Vagina (tissue), 2 donors: Measurements from ENCODE around the gene RFK. TPM values are rescaled to one million over a fixed set of nuclear protein-coding genes. Genes with fewer than 3 reads are reported as not detected.

Experiments
- DNase-seq, 2 donors: peaks; one replicate each; pipeline ENCODE4 v3.0.0-alpha.2; 2017; ENCODE audit errors: extremely low spot score in 2 of 2
- H3K27ac ChIP-seq: fragments of 200-600 bp; sonication (generic); one replicate; pipeline ENCODE4 v1.5.1; 2019
- H3K27me3 ChIP-seq: fragments of 200-600 bp; sonication (generic); one replicate; pipeline ENCODE4 v1.5.1; 2019
- H3K36me3 ChIP-seq, 2 donors: fragments of 200-600 bp; sonication (generic); one replicate each; pipeline ENCODE4 v1.5.1; 2017 to 2019
- H3K4me1 ChIP-seq: fragments of 200-600 bp; sonication (generic); one replicate; pipeline ENCODE4 v1.5.1; 2019
- H3K4me3 ChIP-seq, 2 donors: fragments of 200-600 bp; sonication (generic); 1 replicate in 1 of 2; 2 replicates in 1 of 2; pipeline ENCODE4 v1.5.1; 2016 to 2019
- H3K9me3 ChIP-seq: fragments of 200-600 bp; sonication (generic); one replicate; pipeline ENCODE4 v1.5.1; 2019
- POLR2A ChIP-seq, 2 donors: fragments of 450-650 bp; IDR thresholded peaks; one replicate each; pipeline ENCODE4 v1.6.1; 2017; ENCODE audit warnings: antibody characterized with exemption in 2 of 2, mild to moderate bottlenecking in 2 of 2, moderate library complexity in 2 of 2
- POLR2AphosphoS5 ChIP-seq, 2 donors: sonication (generic); formaldehyde crosslinking; IDR thresholded peaks; one replicate each; pipeline ENCODE4 v1.9.0; 2017; ENCODE audit warnings: antibody characterized with exemption in 2 of 2, mild to moderate bottlenecking in 2 of 2, low read depth in 1 of 2; ENCODE audit not compliant: insufficient read depth in 1 of 2
- intact Hi-C: fragments of 100-400 bp; cut with DNase I; formaldehyde crosslinking; loops from one replicate; pipeline ENCODE4 v1.15.1; 2023
- total RNA-seq: library from RNA; depleted of rRNA; stranded (reverse); fragments of >200 nt; gene quantifications from one replicate; pipeline ENCODE4 v1.2.3, GENCODE V29; 2016
- TF ChIP-seq, protein P1 (sequence below), 3 experiments: fragments of 450-650 bp in 2 of 3; fragments of 200-600 bp in 1 of 3; sonication (generic) in 1 of 3; IDR thresholded peaks; one replicate each; pipeline ENCODE4 v1.5.1; 2017 to 2019; ENCODE audit warnings: antibody characterized with exemption in 3 of 3, mild to moderate bottlenecking in 2 of 3, moderate library complexity in 2 of 3

The RFK gene
- total RNA-seq, 1 donor from 2014 or later: 16.7 TPM

GRCh38 chr9:76433836-76434235 is 39.6 kb upstream of the RFK start:
- DNase-seq: no peak
- no peak for TF ChIP-seq POLR2A (IDR thresholded peaks at IDR 0.05)
- H3K36me3 ChIP-seq: no peaks in the 10 kb centered on the region
- no peak overlapping the region for H3K27ac ChIP-seq
- H3K4me3 ChIP-seq: no peak overlapping the region
- intact Hi-C loops: no loop called here
- H3K9me3 ChIP-seq: no peaks in the 10 kb centered on the region
- H3K4me1 ChIP-seq: no peaks in the 10 kb centered on the region
- H3K27me3 ChIP-seq: no peaks in the 10 kb centered on the region

- no peak for DNase-seq
- H3K27me3 ChIP-seq: no peaks in the 10 kb centered on the region
- no peak overlapping the region for H3K4me3 ChIP-seq
- no peaks in the 10 kb centered on the region for H3K4me1 ChIP-seq
- H3K36me3 ChIP-seq: no peaks in the 10 kb centered on the region
- intact Hi-C loops: no loop called here
- no peak overlapping the region for H3K27ac ChIP-seq
- no peaks in the 10 kb centered on the region for H3K9me3 ChIP-seq
- TF ChIP-seq POLR2AphosphoS5 (IDR thresholded peaks at IDR 0.05; ENCODE audit: insufficient read depth in 1 of 2, low read depth in 1 of 2): no peak
- TF ChIP-seq, protein P1, sequence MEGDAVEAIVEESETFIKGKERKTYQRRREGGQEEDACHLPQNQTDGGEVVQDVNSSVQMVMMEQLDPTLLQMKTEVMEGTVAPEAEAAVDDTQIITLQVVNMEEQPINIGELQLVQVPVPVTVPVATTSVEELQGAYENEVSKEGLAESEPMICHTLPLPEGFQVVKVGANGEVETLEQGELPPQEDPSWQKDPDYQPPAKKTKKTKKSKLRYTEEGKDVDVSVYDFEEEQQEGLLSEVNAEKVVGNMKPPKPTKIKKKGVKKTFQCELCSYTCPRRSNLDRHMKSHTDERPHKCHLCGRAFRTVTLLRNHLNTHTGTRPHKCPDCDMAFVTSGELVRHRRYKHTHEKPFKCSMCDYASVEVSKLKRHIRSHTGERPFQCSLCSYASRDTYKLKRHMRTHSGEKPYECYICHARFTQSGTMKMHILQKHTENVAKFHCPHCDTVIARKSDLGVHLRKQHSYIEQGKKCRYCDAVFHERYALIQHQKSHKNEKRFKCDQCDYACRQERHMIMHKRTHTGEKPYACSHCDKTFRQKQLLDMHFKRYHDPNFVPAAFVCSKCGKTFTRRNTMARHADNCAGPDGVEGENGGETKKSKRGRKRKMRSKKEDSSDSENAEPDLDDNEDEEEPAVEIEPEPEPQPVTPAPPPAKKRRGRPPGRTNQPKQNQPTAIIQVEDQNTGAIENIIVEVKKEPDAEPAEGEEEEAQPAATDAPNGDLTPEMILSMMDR (IDR thresholded peaks at IDR 0.05): no peak
- TF ChIP-seq POLR2A (IDR thresholded peaks at IDR 0.05): no peak
Measured at GRCh38 chr9:76433406-76433805, 39.2 kb upstream of the RFK start.

DNA sequence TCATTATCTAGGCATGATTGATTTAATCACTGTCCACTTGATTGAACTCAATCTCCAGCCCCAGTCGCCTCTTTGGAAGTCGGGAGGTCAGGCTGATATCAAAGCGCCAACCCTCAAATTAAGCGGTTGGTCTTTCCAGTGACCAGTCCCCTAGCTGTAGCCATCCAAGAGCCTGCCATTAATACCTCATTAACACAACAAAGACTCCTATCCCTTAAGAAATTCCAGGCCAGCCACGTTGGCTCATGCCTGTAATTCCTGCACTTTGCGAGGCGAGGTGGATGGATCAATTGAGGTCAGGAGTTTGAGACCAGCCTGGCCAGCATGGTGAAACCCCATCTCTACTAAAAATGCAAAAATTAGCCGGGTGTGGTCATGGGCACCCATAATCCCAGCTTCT is 37.4 kb upstream of the RFK start:
- intact Hi-C loops: no loop called here
- Histone ChIP-seq H3K27ac (no peak overlapping the region), H3K4me3 (no peak overlapping the region), H3K36me3 (no peaks in the 10 kb centered on the region), H3K27me3 (no peaks in the 10 kb centered on the region), H3K9me3 (no peaks in the 10 kb centered on the region), H3K4me1 (no peaks in the 10 kb centered on the region)
- TF ChIP-seq POLR2AphosphoS5 (IDR thresholded peaks at IDR 0.05; ENCODE audit: insufficient read depth in 1 of 2, low read depth in 1 of 2) (no peak), POLR2A (IDR thresholded peaks at IDR 0.05) (no peak)
- TF ChIP-seq, protein P1 (IDR thresholded peaks at IDR 0.05): no peak
- DNase-seq: no peak

GRCh38 chr9:76426807-76427419 is 32.7 kb upstream of the RFK start:
- Histone ChIP-seq H3K36me3 (no peaks in the 10 kb centered on the region), H3K4me3 (no peak overlapping the region), H3K9me3 (no peaks in the 10 kb centered on the region), H3K27me3 (no peaks in the 10 kb centered on the region), H3K27ac (no peak overlapping the region), H3K4me1 (no peaks in the 10 kb centered on the region)
- no peak for DNase-seq
- TF ChIP-seq, protein P1 (IDR thresholded peaks at IDR 0.05): no peak
- intact Hi-C loops: no loop called here

- Histone ChIP-seq H3K36me3 (no peaks in the 10 kb centered on the region), H3K4me3 (no peak overlapping the region), H3K27me3 (no peaks in the 10 kb centered on the region), H3K27ac (no peak overlapping the region), H3K4me1 (no peaks in the 10 kb centered on the region), H3K9me3 (no peaks in the 10 kb centered on the region)
- intact Hi-C loops: no loop called here
- TF ChIP-seq POLR2A (IDR thresholded peaks at IDR 0.05) (no peak), POLR2AphosphoS5 (IDR thresholded peaks at IDR 0.05; ENCODE audit: insufficient read depth in 1 of 2, low read depth in 1 of 2) (no peak)
- TF ChIP-seq, protein P1 (IDR thresholded peaks at IDR 0.05): no peak
- no peak for DNase-seq
Measured at GRCh38 chr9:76425677-76426453, 31.6 kb upstream of the RFK start.
